Endothelial cell of umbilical vein (primary cell): ENCODE data around the gene PLPP1. TPM values are rescaled to one million over a fixed set of nuclear protein-coding genes. Genes with fewer than 3 reads are reported as not detected.

Experiments used
- BruUV-seq: library from RNA; stranded (reverse); fragments of 400-500 nt; replicated peaks from 2 replicates; lab custom pipeline; 2021; lab: Mats Ljungman, UMichigan
- CTCF ChIA-PET: fragments of 300-600, 350-600 bp; sonication (Branson Sonifier 250); formaldehyde crosslinking; loops from one replicate; lab custom pipeline; 2021; ENCODE audit warnings: antibody characterized with exemption, inconsistent platforms; lab: Charles Lee
- POLR2A ChIA-PET: fragments of 300-600, 350-600 bp; sonication (Branson Sonifier 250); formaldehyde crosslinking; loops from one replicate; lab custom pipeline; 2021; ENCODE audit warnings: antibody characterized with exemption, inconsistent platforms; lab: Charles Lee
- DNase-seq: peaks from one replicate; pipeline ENCODE4 v3.0.0-alpha.2; 2011; ENCODE audit warnings: low read depth, low spot score
- FAIRE-seq: peaks from 2 replicates; lab custom pipeline; 2011; peaks lifted over from hg19 to GRCh38; lab: Jason Lieb, UNC
- H2AFZ ChIP-seq: 2 replicates; pipeline ENCODE4 v1.6.0; 2012; ENCODE audit warnings: low read depth, low read length, control low read depth, inconsistent platforms
- H3K27ac ChIP-seq: 2 replicates; pipeline ENCODE4 v1.5.1; 2011; ENCODE audit warnings: low read depth, mild to moderate bottlenecking, control low read depth, low read length, moderate library complexity; ENCODE audit not compliant: insufficient read depth
- H3K27me3 ChIP-seq, 2 experiments: 2 replicates each; pipeline versions ENCODE4 v1.6.0 to v1.6.1; 2011; ENCODE audit warnings: low read length in 2 of 2, mixed read lengths in 1 of 2; ENCODE audit not compliant: control insufficient read depth in 2 of 2, insufficient read depth in 2 of 2
- H3K36me3 ChIP-seq, 2 experiments: 2 replicates in 1 of 2; 3 replicates in 1 of 2; pipeline ENCODE4 v1.5.1; 2011; ENCODE audit warnings: low read length in 2 of 2, mild to moderate bottlenecking in 1 of 2, moderate library complexity in 1 of 2; ENCODE audit not compliant: control insufficient read depth in 2 of 2, insufficient read depth in 2 of 2; ENCODE audit errors: extremely low read depth in 1 of 2
- H3K4me1 ChIP-seq: 3 replicates; pipeline ENCODE4 v1.5.1; 2011; ENCODE audit warnings: mild to moderate bottlenecking, low read length; ENCODE audit not compliant: control insufficient read depth, insufficient read depth; ENCODE audit errors: extremely low read depth
- H3K4me2 ChIP-seq: 2 replicates; pipeline ENCODE4 v1.6.1; 2011; ENCODE audit warnings: low read length, control low read depth, mixed read lengths; ENCODE audit not compliant: insufficient read depth
- H3K4me3 ChIP-seq, 3 experiments: fragments of 200-600 bp in 1 of 3; sonication (generic), shearing (Covaris generic) in 1 of 3; replicated peaks in 1 of 3; 2 replicates each; pipeline ENCODE4 v1.5.1; 2011 to 2016; ENCODE audit warnings: control low read depth in 3 of 3, low read length in 3 of 3, mild to moderate bottlenecking in 2 of 3, inconsistent platforms in 1 of 3, low read depth in 1 of 3, moderate library complexity in 1 of 3; ENCODE audit not compliant: insufficient read depth in 1 of 3
- H3K79me2 ChIP-seq: 2 replicates; pipeline ENCODE4 v1.6.0; 2012; ENCODE audit warnings: low read length, inconsistent platforms; ENCODE audit not compliant: control insufficient read depth, insufficient read depth
- H3K9ac ChIP-seq: replicated peaks from 2 replicates; pipeline ENCODE3; 2011; ENCODE audit warnings: low read length, control low read depth; ENCODE audit not compliant: insufficient read depth; ENCODE audit errors: extremely low read depth
- H3K9me1 ChIP-seq: replicated peaks from 3 replicates; pipeline ENCODE4 v1.6.0; 2011; ENCODE audit warnings: mild to moderate bottlenecking, low read length; ENCODE audit not compliant: control insufficient read depth, insufficient read depth; ENCODE audit errors: extremely low read depth
- H3K9me3 ChIP-seq: replicated peaks from 2 replicates; pipeline ENCODE4 v1.5.1; 2012; ENCODE audit warnings: low read length, inconsistent platforms; ENCODE audit not compliant: control insufficient read depth, insufficient read depth
- H4K20me1 ChIP-seq: replicated peaks from 2 replicates; pipeline ENCODE3; 2011; ENCODE audit warnings: mild to moderate bottlenecking, low read length; ENCODE audit not compliant: control insufficient read depth, insufficient read depth; ENCODE audit errors: extremely low read depth
- EZH2 ChIP-seq: IDR thresholded peaks from 2 replicates; pipeline ENCODE4 v1.6.1; 2012; ENCODE audit warnings: borderline replicate concordance, low read depth, mild to moderate bottlenecking, moderate library complexity, low read length, inconsistent platforms; ENCODE audit not compliant: severe bottlenecking
- FOS ChIP-seq: IDR thresholded peaks from 2 replicates; pipeline ENCODE4 v1.6.1; 2011; ENCODE audit warnings: mild to moderate bottlenecking, low read length, moderate library complexity, borderline replicate concordance; ENCODE audit not compliant: insufficient read depth
- GATA2 ChIP-seq: IDR thresholded peaks from 2 replicates; pipeline ENCODE4 v1.7.0; 2011; ENCODE audit warnings: low read depth, mild to moderate bottlenecking, moderate library complexity, mixed read lengths, low read length; ENCODE audit not compliant: insufficient read length, insufficient read depth
- MAX ChIP-seq: IDR thresholded peaks from 2 replicates; pipeline ENCODE4 v1.6.1; 2011; ENCODE audit not compliant: insufficient read depth, insufficient read length
- MYC ChIP-seq: IDR thresholded peaks from one replicate; pipeline ENCODE4 v1.6.1; 2011; ENCODE audit warnings: mild to moderate bottlenecking, low read depth, low read length
- POLR2A ChIP-seq: IDR thresholded peaks from 2 replicates; pipeline ENCODE4 v1.6.1; 2012; ENCODE audit warnings: low read depth, mild to moderate bottlenecking, control low read depth, low read length
- POLR2AphosphoS5 ChIP-seq: IDR thresholded peaks from 2 replicates; pipeline ENCODE4 v1.6.1; 2012; ENCODE audit warnings: low read depth, mild to moderate bottlenecking, control low read depth, low read length, moderate library complexity; ENCODE audit not compliant: insufficient read depth
- dilution Hi-C: fragments of 300-500 bp; cut with MboI; formaldehyde crosslinking; loops from one replicate; pipeline ENCODE4 v1.15.0; 2019; ENCODE audit warnings: low sequenced_read_pairs; ENCODE audit not compliant: extremely low pct_ligation_motif_present
- intact Hi-C: fragments of 100-400 bp; cut with micrococcal nuclease; formaldehyde crosslinking; loops from one replicate; pipeline ENCODE4 v1.10.0; 2022
- polyA plus RNA-seq, 4 experiments: library from polyadenylated mRNA; depleted of rRNA in 3 of 4; stranded (reverse) in 3 of 4; unstranded in 1 of 4; fragments of >200 nt; gene quantifications; 2 replicates each; pipeline versions ENCODE4 v1.2.1 to v1.2.3, GENCODE V29; 2011 to 2012; ENCODE audit warnings: missing spikeins in 1 of 4
- total RNA-seq: library from RNA; stranded (reverse); gene quantifications from 2 replicates; pipeline ENCODE4 v1.2.3, GENCODE V29; 2021
- TF ChIP-seq, protein P1 (sequence below), 2 donors: IDR thresholded peaks; 1 replicate in 1 of 2; 2 replicates in 1 of 2; pipeline ENCODE4 v1.5.1; 2011; ENCODE audit warnings: low read length in 2 of 2, mild to moderate bottlenecking in 2 of 2, moderate library complexity in 2 of 2, control low read depth in 1 of 2, inconsistent platforms in 1 of 2, low read depth in 1 of 2; ENCODE audit not compliant: insufficient read depth in 1 of 2; ENCODE audit errors: extremely low read depth in 1 of 2

Gene PLPP1
- total and polyA plus RNA-seq, 2 donors (not counting 3 experiments of a cell fraction or from before 2014, with no cell fraction given) = 14.3 to 25.9 TPM

GRCh38 chr5:55481293-55481855 is 53.4 kb downstream of the PLPP1 start:
- Histone ChIP-seq H3K4me3 (no peak overlapping the region), H3K4me2 (no peak overlapping the region), H3K27me3 (no peaks in the 10 kb centered on the region), H3K9me3 (no peaks in the 10 kb centered on the region), H4K20me1 (no peaks in the 10 kb centered on the region), H2AFZ (no peak overlapping the region), H3K9me1 (no peaks in the 10 kb centered on the region), H3K79me2 (no peaks in the 10 kb centered on the region), H3K36me3 (no peaks in the 10 kb centered on the region), H3K4me1 (no peaks in the 10 kb centered on the region), H3K27ac (no peak overlapping the region), H3K9ac (no peak overlapping the region)
- no peak for FAIRE-seq
- BruUV-seq = no TSS peak
- no peak for TF ChIP-seq POLR2AphosphoS5
- no peak for TF ChIP-seq MYC
- TF ChIP-seq POLR2A = no peak
- TF ChIP-seq, protein P1, sequence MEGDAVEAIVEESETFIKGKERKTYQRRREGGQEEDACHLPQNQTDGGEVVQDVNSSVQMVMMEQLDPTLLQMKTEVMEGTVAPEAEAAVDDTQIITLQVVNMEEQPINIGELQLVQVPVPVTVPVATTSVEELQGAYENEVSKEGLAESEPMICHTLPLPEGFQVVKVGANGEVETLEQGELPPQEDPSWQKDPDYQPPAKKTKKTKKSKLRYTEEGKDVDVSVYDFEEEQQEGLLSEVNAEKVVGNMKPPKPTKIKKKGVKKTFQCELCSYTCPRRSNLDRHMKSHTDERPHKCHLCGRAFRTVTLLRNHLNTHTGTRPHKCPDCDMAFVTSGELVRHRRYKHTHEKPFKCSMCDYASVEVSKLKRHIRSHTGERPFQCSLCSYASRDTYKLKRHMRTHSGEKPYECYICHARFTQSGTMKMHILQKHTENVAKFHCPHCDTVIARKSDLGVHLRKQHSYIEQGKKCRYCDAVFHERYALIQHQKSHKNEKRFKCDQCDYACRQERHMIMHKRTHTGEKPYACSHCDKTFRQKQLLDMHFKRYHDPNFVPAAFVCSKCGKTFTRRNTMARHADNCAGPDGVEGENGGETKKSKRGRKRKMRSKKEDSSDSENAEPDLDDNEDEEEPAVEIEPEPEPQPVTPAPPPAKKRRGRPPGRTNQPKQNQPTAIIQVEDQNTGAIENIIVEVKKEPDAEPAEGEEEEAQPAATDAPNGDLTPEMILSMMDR (IDR thresholded peaks at IDR 0.05; ENCODE audit: extremely low read depth in 1 of 2, insufficient read depth in 1 of 2, low read depth in 1 of 2, low read length in 2 of 2) = no peak
- TF ChIP-seq GATA2 = no peak
- TF ChIP-seq EZH2 = no peak
- TF ChIP-seq FOS = no peak
- TF ChIP-seq MAX = no peak
- no peak for DNase-seq
- ChIA-PET POLR2A (no interaction called here), CTCF (no interaction called here)
- dilution Hi-C loops = no loop called here
- intact Hi-C loops = no loop called here
